Astrocyte (in vitro differentiated cells and primary cell): Measurements from ENCODE around the gene REEP3. TPM values are rescaled to one million over a fixed set of nuclear protein-coding genes. Genes with fewer than 3 reads are reported as not detected.
A peak's percentile ranks its signal among the peaks of the same experiment; 100 is the strongest.

Experiments
- DNase-seq: peaks from one replicate; pipeline ENCODE4 v3.0.0-alpha.2; 2010; ENCODE audit warnings: low read depth
- FAIRE-seq: peaks from 2 replicates; lab custom pipeline; 2011; peaks lifted over from hg19 to GRCh38; lab: Jason Lieb, UNC
- H2AFZ ChIP-seq: 2 replicates; pipeline ENCODE4 v1.6.0; 2012; ENCODE audit warnings: low read depth, low read length, inconsistent platforms
- H3K27ac ChIP-seq: 2 replicates; pipeline ENCODE4 v1.5.1; 2011; ENCODE audit warnings: low read depth, low read length, inconsistent platforms
- H3K27me3 ChIP-seq: 2 replicates; pipeline ENCODE4 v1.6.0; 2011; ENCODE audit warnings: low read length, inconsistent platforms; ENCODE audit not compliant: insufficient read depth
- H3K36me3 ChIP-seq: 2 replicates; pipeline ENCODE4 v1.5.1; 2011; ENCODE audit warnings: low read length, inconsistent platforms; ENCODE audit not compliant: insufficient read depth
- H3K4me1 ChIP-seq: 2 replicates; pipeline ENCODE4 v1.5.1; 2011; ENCODE audit warnings: low read length, inconsistent platforms; ENCODE audit not compliant: insufficient read depth
- H3K4me2 ChIP-seq: 2 replicates; pipeline ENCODE4 v1.6.0; 2012; ENCODE audit warnings: low read length, inconsistent platforms
- H3K4me3 ChIP-seq: 2 replicates; pipeline ENCODE4 v1.5.1; 2011; ENCODE audit warnings: low read depth, mild to moderate bottlenecking, low read length, inconsistent platforms; ENCODE audit not compliant: insufficient read depth
- H3K79me2 ChIP-seq: 2 replicates; pipeline ENCODE4 v1.6.0; 2012; ENCODE audit warnings: mild to moderate bottlenecking, low read length, inconsistent platforms; ENCODE audit not compliant: insufficient read depth
- H3K9ac ChIP-seq: 2 replicates; pipeline ENCODE4 v1.6.0; 2012; ENCODE audit warnings: mild to moderate bottlenecking, low read length, inconsistent platforms
- H3K9me3 ChIP-seq: 2 replicates; pipeline ENCODE4 v1.5.1; 2012; ENCODE audit warnings: low read depth, mild to moderate bottlenecking, low read length, inconsistent platforms; ENCODE audit not compliant: insufficient read depth
- H4K20me1 ChIP-seq: 2 replicates; pipeline ENCODE4 v1.6.0; 2012; ENCODE audit warnings: low read length, inconsistent platforms; ENCODE audit not compliant: insufficient read depth
- H3K27ac Mint-ChIP-seq: one replicate; pipeline ENCODE4 v1.8.0; 2021; ENCODE audit warnings: mild to moderate bottlenecking, mixed read lengths; ENCODE audit not compliant: unreplicated experiment
- H3K27me3 Mint-ChIP-seq: one replicate; pipeline ENCODE4 v1.8.0; 2021; ENCODE audit warnings: low read depth, mixed read lengths; ENCODE audit not compliant: unreplicated experiment
- H3K36me3 Mint-ChIP-seq: one replicate; pipeline ENCODE4 v1.8.0; 2021; ENCODE audit warnings: low read depth, mixed read lengths; ENCODE audit not compliant: unreplicated experiment
- H3K4me1 Mint-ChIP-seq: one replicate; pipeline ENCODE4 v1.8.0; 2021; ENCODE audit warnings: low read depth, mixed read lengths; ENCODE audit not compliant: unreplicated experiment
- H3K4me3 Mint-ChIP-seq: one replicate; pipeline ENCODE4 v1.8.0; 2021; ENCODE audit warnings: mild to moderate bottlenecking, moderate library complexity, mixed read lengths; ENCODE audit not compliant: unreplicated experiment
- H3K9me3 Mint-ChIP-seq: one replicate; pipeline ENCODE4 v1.8.0; 2021; ENCODE audit warnings: mild to moderate bottlenecking, mixed read lengths; ENCODE audit not compliant: unreplicated experiment
- CTCF ChIP-seq: IDR thresholded peaks from 2 replicates; pipeline ENCODE4 v1.5.1; 2011; ENCODE audit warnings: low read depth, mild to moderate bottlenecking, inconsistent platforms, low read length, moderate library complexity; ENCODE audit not compliant: insufficient read depth
- EZH2 ChIP-seq: IDR thresholded peaks from 2 replicates; pipeline ENCODE4 v1.6.1; 2012; ENCODE audit warnings: mild to moderate bottlenecking, low read length, inconsistent platforms; ENCODE audit not compliant: insufficient read depth
- total RNA-seq: library from RNA; stranded (reverse); gene quantifications from 2 replicates; pipeline ENCODE4 v1.2.1, GENCODE V29; 2021

REEP3 gene
- total RNA-seq, 1 donor from 2014 or later: 44.6 TPM

DNA sequence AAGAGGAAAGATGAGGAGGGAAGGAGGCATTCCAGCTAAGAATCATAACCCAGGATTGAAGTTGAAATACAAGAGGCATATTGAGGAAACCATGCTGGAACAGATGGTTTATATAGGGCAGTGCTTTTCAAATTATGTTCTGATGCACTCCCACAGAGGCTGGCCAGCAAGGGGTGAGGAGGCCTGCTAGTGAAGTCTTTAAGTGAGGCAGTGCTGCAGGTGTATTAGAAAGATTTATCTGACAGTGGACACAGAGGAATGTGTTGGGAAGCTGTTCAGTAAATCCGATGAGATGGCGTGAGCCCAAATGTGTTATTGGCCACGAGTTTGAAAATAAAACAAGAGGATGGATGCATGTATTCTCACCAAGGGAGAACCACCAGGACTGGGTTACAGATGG is 28.6 kb downstream of the REEP3 start:
- Histone ChIP-seq H4K20me1 (peaks cover 4% of the 10 kb centered on the region), H2AFZ (no peak overlapping the region), H3K9ac (no peak overlapping the region), H3K27me3 (no peaks in the 10 kb centered on the region), H3K79me2 (peaks cover 48% of the 10 kb centered on the region), H3K27ac (no peak overlapping the region), H3K4me2 (no peak overlapping the region), H3K4me1 (peaks cover 14% of the 10 kb centered on the region), H3K4me3 (no peak overlapping the region), H3K36me3 (no peaks in the 10 kb centered on the region), H3K9me3 (no peaks in the 10 kb centered on the region)
- Mint-ChIP-seq H3K27me3 (no peaks in the 10 kb centered on the region), H3K9me3 (peaks cover 1% of the 10 kb centered on the region), H3K36me3 (no peaks in the 10 kb centered on the region), H3K4me1 (peaks cover 25% of the 10 kb centered on the region), H3K4me3 (no peak overlapping the region), H3K27ac (no peak overlapping the region)
- FAIRE-seq (no peak), DNase-seq (no peak)
- TF ChIP-seq EZH2 (no peak), CTCF (no peak)

DNA sequence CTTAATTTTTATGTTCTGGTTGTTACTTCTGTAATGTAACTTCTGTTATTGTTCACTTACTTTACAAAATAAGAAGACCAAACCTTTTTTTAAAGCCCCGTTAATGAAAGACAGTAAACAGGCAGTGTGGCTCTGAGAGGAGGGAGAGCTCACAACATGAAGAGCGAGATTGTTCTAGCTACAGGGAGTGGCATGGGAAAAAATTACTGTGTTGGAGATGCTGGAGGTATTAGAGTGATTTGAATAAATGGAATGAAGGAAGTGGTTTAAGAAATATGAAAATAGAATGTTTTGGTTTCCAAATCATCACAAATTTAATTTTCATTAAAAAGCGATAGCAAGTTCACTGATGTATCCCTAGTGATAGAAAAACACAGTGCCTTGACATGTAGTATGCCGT is 31.8 kb downstream of the REEP3 start:
- H3K36me3 ChIP-seq: no peaks in the 10 kb centered on the region
- peak overlapping the region; percentile 7 for H2AFZ ChIP-seq
- peaks cover 24% of the 10 kb centered on the region for H3K4me1 ChIP-seq
- FAIRE-seq (no peak), DNase-seq (peak; percentile 88)
- peak overlapping the region; percentile 76 for H3K4me2 ChIP-seq
- Mint-ChIP-seq H3K36me3 (no peaks in the 10 kb centered on the region), H3K4me1 (peaks cover 22% of the 10 kb centered on the region), H3K27ac (no peak overlapping the region), H3K9me3 (peaks cover 1% of the 10 kb centered on the region), H3K4me3 (no peak overlapping the region), H3K27me3 (no peaks in the 10 kb centered on the region)
- peak overlapping the region; percentile 90 for H3K27ac ChIP-seq
- H3K9me3 ChIP-seq: no peaks in the 10 kb centered on the region
- H3K27me3 ChIP-seq: no peaks in the 10 kb centered on the region
- peaks cover 56% of the 10 kb centered on the region for H3K79me2 ChIP-seq
- no peaks in the 10 kb centered on the region for H4K20me1 ChIP-seq
- H3K9ac ChIP-seq: peak overlapping the region; percentile 83
- peak overlapping the region; percentile 18 for H3K4me3 ChIP-seq
- no peak for TF ChIP-seq EZH2

DNA sequence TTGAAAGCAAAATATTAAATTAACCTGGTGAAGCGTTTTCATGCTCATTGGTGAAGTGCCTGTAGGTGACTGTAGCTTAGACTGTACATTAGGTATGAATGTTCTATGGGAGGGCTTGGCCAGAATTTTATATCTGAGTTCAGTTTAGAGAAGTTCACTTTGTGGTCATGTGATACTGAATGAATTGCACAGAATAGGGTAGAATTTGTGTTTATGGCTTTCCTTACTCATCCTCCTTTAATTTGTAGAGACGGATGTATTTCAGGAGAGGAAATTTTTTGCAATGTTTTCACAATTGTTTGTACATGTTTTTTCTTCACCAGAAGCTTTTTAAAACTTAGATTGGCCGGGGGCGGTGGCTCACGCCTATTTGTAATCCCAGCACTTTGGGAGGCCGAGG is 32.3 kb downstream of the REEP3 start:
- no peaks in the 10 kb centered on the region for H4K20me1 ChIP-seq
- no peaks in the 10 kb centered on the region for H3K36me3 Mint-ChIP-seq
- H3K36me3 ChIP-seq: no peaks in the 10 kb centered on the region
- H3K4me1 ChIP-seq: peaks cover 24% of the 10 kb centered on the region
- no peaks in the 10 kb centered on the region for H3K9me3 ChIP-seq
- H3K4me3 Mint-ChIP-seq: peak overlapping the region; percentile 41
- H3K4me2 ChIP-seq: peak overlapping the region; percentile 76
- TF ChIP-seq EZH2: no peak
- TF ChIP-seq CTCF: no peak
- FAIRE-seq: no peak
- H3K27ac Mint-ChIP-seq: peak overlapping the region; percentile 67
- peaks cover 1% of the 10 kb centered on the region for H3K9me3 Mint-ChIP-seq
- peak overlapping the region; percentile 83 for H3K9ac ChIP-seq
- H2AFZ ChIP-seq: no peak overlapping the region
- DNase-seq: no peak
- H3K27ac ChIP-seq: peak overlapping the region; percentile 90
- H3K4me3 ChIP-seq: peak overlapping the region; percentile 18
- peaks cover 60% of the 10 kb centered on the region for H3K79me2 ChIP-seq
- H3K4me1 Mint-ChIP-seq: peaks cover 20% of the 10 kb centered on the region
- H3K27me3 ChIP-seq: no peaks in the 10 kb centered on the region
- no peaks in the 10 kb centered on the region for H3K27me3 Mint-ChIP-seq
